ENCODE data around the gene BPGM.

DNA sequence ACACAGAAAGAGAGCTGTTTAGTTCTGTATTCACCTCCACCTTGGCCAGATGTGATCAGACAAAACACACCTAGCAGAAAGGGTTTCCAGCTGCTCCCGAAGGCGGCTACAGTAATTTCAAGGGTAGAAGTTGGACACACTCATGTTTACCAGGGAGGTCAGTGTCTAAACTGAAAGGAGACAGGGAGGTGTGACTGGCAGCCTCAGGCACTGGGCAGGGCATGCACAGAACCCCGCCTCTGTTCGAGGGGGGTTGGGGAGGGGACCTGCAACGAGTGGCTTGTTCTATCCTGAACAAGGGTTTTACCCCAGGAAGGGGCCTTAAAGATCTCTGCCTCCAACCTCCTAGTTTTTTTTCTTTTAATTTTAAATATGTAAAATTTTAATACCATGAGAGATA, 49.6 kb downstream of the BPGM start:
- TF ChIP-seq, protein P1, sequence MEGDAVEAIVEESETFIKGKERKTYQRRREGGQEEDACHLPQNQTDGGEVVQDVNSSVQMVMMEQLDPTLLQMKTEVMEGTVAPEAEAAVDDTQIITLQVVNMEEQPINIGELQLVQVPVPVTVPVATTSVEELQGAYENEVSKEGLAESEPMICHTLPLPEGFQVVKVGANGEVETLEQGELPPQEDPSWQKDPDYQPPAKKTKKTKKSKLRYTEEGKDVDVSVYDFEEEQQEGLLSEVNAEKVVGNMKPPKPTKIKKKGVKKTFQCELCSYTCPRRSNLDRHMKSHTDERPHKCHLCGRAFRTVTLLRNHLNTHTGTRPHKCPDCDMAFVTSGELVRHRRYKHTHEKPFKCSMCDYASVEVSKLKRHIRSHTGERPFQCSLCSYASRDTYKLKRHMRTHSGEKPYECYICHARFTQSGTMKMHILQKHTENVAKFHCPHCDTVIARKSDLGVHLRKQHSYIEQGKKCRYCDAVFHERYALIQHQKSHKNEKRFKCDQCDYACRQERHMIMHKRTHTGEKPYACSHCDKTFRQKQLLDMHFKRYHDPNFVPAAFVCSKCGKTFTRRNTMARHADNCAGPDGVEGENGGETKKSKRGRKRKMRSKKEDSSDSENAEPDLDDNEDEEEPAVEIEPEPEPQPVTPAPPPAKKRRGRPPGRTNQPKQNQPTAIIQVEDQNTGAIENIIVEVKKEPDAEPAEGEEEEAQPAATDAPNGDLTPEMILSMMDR (IDR thresholded peaks at IDR 0.05): no peak
- TF ChIP-seq POLR2AphosphoS5 (IDR thresholded peaks at IDR 0.05) (no peak), POLR2A (IDR thresholded peaks at IDR 0.05) (no peak)
